Measurements from ENCODE around the gene GLIS2.

The GLIS2 gene

GRCh38 chr16:4354512-4355409 is 38.9 kb downstream of the GLIS2 start:
- H3K4me1 ChIP-seq (ENCODE audit: control insufficient read depth in 1 of 2, insufficient read depth in 1 of 2, low read depth in 1 of 2, low read length in 1 of 2): peaks cover 19 to 22% of the 10 kb centered on the region in 2 experiments
- H3K9me3 ChIP-seq: no peaks in the 10 kb centered on the region
- no peak for TF ChIP-seq CTCF (IDR thresholded peaks at IDR 0.05)
- no peak overlapping the region for H3K27ac ChIP-seq
- H3K36me3 ChIP-seq: peaks cover 69% of the 10 kb centered on the region
- no peak overlapping the region for H3K4me3 ChIP-seq (ENCODE audit: low read depth in 1 of 2, low read length in 1 of 2)
- no peaks in the 10 kb centered on the region for H3K27me3 ChIP-seq

- Histone ChIP-seq H3K9me3 (no peaks in the 10 kb centered on the region), H3K27me3 (no peaks in the 10 kb centered on the region), H3K4me3 (ENCODE audit: low read depth in 1 of 2, low read length in 1 of 2) (no peak overlapping the region), H3K4me1 (ENCODE audit: control insufficient read depth in 1 of 2, insufficient read depth in 1 of 2, low read depth in 1 of 2, low read length in 1 of 2) (peaks cover 2 to 3% of the 10 kb centered on the region in 2 experiments), H3K36me3 (peaks cover 90% of the 10 kb centered on the region), H3K27ac (no peak overlapping the region)
- TF ChIP-seq CTCF (IDR thresholded peaks at IDR 0.05): no peak
These were observed 41.0 kb downstream of the GLIS2 start for GRCh38 chr16:4356820-4357219.

- Histone ChIP-seq H3K4me3 (ENCODE audit: low read depth in 1 of 2, low read length in 1 of 2) (no peak overlapping the region), H3K36me3 (peaks cover 98% of the 10 kb centered on the region), H3K27ac (no peak overlapping the region), H3K9me3 (no peaks in the 10 kb centered on the region), H3K4me1 (ENCODE audit: control insufficient read depth in 1 of 2, insufficient read depth in 1 of 2, low read depth in 1 of 2, low read length in 1 of 2) (peaks cover 0 to 3% of the 10 kb centered on the region in 2 experiments), H3K27me3 (no peaks in the 10 kb centered on the region)
- TF ChIP-seq CTCF (IDR thresholded peaks at IDR 0.05): no peak
These were observed 42.4 kb downstream of the GLIS2 start for GRCh38 chr16:4358236-4358635.

GRCh38 chr16:4358831-4359561 is 43.1 kb downstream of the GLIS2 start:
- Histone ChIP-seq H3K9me3 (no peaks in the 10 kb centered on the region), H3K4me1 (ENCODE audit: control insufficient read depth in 1 of 2, insufficient read depth in 1 of 2, low read depth in 1 of 2, low read length in 1 of 2) (no peaks in the 10 kb centered on the region), H3K36me3 (peaks cover 100% of the 10 kb centered on the region), H3K27me3 (no peaks in the 10 kb centered on the region), H3K27ac (no peak overlapping the region), H3K4me3 (ENCODE audit: low read depth in 1 of 2, low read length in 1 of 2) (no peak overlapping the region)
- peak; percentile 89 for TF ChIP-seq CTCF (IDR thresholded peaks at IDR 0.05)

GRCh38 chr16:4359914-4360313 is 44.0 kb downstream of the GLIS2 start:
- H3K36me3 ChIP-seq: peaks cover 100% of the 10 kb centered on the region
- no peak overlapping the region for H3K27ac ChIP-seq
- H3K27me3 ChIP-seq: no peaks in the 10 kb centered on the region
- TF ChIP-seq CTCF (IDR thresholded peaks at IDR 0.05): no peak
- H3K4me1 ChIP-seq (ENCODE audit: control insufficient read depth in 1 of 2, insufficient read depth in 1 of 2, low read depth in 1 of 2, low read length in 1 of 2): no peaks in the 10 kb centered on the region
- H3K4me3 ChIP-seq (ENCODE audit: low read depth in 1 of 2, low read length in 1 of 2): no peak overlapping the region
- H3K9me3 ChIP-seq: no peaks in the 10 kb centered on the region

All from neutrophil (primary cell).